ENCODE measurements around the gene ATRN.

DNA sequence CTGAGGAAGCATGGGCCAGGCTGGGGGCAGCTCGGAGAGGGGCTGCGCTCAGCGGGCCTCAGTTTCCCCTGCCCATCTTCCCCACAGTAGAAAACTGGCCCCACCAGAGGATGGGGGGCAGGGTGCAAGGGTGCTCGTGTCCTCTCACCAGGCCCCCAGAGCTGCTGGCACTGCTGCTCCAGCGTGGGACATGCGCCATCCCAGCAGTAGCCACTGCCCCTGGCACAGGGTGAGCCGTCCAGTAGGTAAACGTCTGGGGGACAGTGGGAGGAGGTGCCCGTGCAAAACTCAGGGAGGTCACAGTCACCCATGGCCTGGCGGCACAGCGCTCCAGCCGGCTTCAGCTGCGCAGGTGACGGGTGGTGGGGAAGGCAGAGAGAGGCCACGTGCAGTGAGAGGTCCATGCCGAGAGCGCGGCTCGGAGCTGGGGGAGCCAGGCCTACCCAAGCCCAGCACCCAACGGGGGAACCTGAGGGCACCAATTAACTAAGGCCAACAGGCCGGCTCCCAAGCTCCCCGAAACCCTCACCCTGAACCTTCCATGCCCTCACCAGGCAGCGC, 201.2 kb downstream of the ATRN start:
- TF ChIP-seq ZBTB8A (tag by site-specific recombination; IDR thresholded peaks at IDR 0.05), result no peak
- TF ChIP-seq TCF7L2 (IDR thresholded peaks at IDR 0.05; ENCODE audit: borderline replicate concordance, low read depth, low read length), result no peak
- TF ChIP-seq, protein P1, sequence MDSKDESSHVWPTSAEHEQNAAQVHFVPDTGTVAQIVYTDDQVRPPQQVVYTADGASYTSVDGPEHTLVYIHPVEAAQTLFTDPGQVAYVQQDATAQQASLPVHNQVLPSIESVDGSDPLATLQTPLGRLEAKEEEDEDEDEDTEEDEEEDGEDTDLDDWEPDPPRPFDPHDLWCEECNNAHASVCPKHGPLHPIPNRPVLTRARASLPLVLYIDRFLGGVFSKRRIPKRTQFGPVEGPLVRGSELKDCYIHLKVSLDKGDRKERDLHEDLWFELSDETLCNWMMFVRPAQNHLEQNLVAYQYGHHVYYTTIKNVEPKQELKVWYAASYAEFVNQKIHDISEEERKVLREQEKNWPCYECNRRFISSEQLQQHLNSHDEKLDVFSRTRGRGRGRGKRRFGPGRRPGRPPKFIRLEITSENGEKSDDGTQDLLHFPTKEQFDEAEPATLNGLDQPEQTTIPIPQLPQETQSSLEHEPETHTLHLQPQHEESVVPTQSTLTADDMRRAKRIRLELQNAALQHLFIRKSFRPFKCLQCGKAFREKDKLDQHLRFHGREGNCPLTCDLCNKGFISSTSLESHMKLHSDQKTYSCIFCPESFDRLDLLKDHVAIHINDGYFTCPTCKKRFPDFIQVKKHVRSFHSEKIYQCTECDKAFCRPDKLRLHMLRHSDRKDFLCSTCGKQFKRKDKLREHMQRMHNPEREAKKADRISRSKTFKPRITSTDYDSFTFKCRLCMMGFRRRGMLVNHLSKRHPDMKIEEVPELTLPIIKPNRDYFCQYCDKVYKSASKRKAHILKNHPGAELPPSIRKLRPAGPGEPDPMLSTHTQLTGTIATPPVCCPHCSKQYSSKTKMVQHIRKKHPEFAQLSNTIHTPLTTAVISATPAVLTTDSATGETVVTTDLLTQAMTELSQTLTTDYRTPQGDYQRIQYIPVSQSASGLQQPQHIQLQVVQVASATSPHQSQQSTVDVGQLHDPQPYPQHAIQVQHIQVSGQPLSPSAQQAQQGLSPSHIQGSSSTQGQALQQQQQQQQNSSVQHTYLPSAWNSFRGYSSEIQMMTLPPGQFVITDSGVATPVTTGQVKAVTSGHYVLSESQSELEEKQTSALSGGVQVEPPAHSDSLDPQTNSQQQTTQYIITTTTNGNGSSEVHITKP (tag by site-specific recombination; IDR thresholded peaks at IDR 0.05), result no peak
- TF ChIP-seq, protein P2, sequence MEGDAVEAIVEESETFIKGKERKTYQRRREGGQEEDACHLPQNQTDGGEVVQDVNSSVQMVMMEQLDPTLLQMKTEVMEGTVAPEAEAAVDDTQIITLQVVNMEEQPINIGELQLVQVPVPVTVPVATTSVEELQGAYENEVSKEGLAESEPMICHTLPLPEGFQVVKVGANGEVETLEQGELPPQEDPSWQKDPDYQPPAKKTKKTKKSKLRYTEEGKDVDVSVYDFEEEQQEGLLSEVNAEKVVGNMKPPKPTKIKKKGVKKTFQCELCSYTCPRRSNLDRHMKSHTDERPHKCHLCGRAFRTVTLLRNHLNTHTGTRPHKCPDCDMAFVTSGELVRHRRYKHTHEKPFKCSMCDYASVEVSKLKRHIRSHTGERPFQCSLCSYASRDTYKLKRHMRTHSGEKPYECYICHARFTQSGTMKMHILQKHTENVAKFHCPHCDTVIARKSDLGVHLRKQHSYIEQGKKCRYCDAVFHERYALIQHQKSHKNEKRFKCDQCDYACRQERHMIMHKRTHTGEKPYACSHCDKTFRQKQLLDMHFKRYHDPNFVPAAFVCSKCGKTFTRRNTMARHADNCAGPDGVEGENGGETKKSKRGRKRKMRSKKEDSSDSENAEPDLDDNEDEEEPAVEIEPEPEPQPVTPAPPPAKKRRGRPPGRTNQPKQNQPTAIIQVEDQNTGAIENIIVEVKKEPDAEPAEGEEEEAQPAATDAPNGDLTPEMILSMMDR (tag by site-specific recombination; IDR thresholded peaks at IDR 0.05), result no peak
- no peak for TF ChIP-seq KLF1 (tag by site-specific recombination; IDR thresholded peaks at IDR 0.05)
- TF ChIP-seq ZNF274 (IDR thresholded peaks at IDR 0.05; ENCODE audit: low read length), result no peak
- TF ChIP-seq ZNF274 (tag by site-specific recombination; IDR thresholded peaks at IDR 0.05; ENCODE audit: borderline replicate concordance), result no peak
- no peak for TF ChIP-seq ZNF157 (tag by site-specific recombination; IDR thresholded peaks at IDR 0.05)
- no peak for TF ChIP-seq ZBTB7A (tag by site-specific recombination; IDR thresholded peaks at IDR 0.05; ENCODE audit: low read depth)
- no peak for TF ChIP-seq YY1 (tag by site-specific recombination; IDR thresholded peaks at IDR 0.05)
- TF ChIP-seq, protein P3, sequence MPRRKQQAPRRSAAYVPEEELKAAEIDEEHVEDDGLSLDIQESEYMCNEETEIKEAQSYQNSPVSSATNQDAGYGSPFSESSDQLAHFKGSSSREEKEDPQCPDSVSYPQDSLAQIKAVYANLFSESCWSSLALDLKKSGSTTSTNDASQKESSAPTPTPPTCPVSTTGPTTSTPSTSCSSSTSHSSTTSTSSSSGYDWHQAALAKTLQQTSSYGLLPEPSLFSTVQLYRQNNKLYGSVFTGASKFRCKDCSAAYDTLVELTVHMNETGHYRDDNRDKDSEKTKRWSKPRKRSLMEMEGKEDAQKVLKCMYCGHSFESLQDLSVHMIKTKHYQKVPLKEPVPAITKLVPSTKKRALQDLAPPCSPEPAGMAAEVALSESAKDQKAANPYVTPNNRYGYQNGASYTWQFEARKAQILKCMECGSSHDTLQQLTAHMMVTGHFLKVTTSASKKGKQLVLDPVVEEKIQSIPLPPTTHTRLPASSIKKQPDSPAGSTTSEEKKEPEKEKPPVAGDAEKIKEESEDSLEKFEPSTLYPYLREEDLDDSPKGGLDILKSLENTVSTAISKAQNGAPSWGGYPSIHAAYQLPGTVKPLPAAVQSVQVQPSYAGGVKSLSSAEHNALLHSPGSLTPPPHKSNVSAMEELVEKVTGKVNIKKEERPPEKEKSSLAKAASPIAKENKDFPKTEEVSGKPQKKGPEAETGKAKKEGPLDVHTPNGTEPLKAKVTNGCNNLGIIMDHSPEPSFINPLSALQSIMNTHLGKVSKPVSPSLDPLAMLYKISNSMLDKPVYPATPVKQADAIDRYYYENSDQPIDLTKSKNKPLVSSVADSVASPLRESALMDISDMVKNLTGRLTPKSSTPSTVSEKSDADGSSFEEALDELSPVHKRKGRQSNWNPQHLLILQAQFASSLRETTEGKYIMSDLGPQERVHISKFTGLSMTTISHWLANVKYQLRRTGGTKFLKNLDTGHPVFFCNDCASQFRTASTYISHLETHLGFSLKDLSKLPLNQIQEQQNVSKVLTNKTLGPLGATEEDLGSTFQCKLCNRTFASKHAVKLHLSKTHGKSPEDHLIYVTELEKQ (tag by site-specific recombination; IDR thresholded peaks at IDR 0.05; ENCODE audit: borderline replicate concordance), result no peak
